Progenitor cell of endocrine pancreas (in vitro differentiated cells): Measurements from ENCODE around the gene DYNLT1. TPM values are rescaled to one million over a fixed set of nuclear protein-coding genes. Genes with fewer than 3 reads are reported as not detected.
A peak's percentile ranks its signal among the peaks of the same experiment; 100 is the strongest.

Experiments
- DNase-seq: peaks from one replicate; pipeline ENCODE4 v3.0.0; 2021; ENCODE audit warnings: low spot score; ENCODE audit not compliant: unreplicated experiment
- H3K27ac Mint-ChIP-seq: 2 replicates; pipeline ENCODE4 v1.8.0; 2021; ENCODE audit warnings: mild to moderate bottlenecking, moderate library complexity, mixed read lengths
- H3K27me3 Mint-ChIP-seq: 2 replicates; pipeline ENCODE4 v1.8.0; 2021; ENCODE audit warnings: mixed read lengths
- H3K36me3 Mint-ChIP-seq: 2 replicates; pipeline ENCODE4 v1.8.0; 2022; ENCODE audit warnings: mixed read lengths; ENCODE audit not compliant: insufficient read depth
- H3K4me1 Mint-ChIP-seq: 2 replicates; pipeline ENCODE4 v1.8.0; 2021; ENCODE audit warnings: low read depth, mixed read lengths
- H3K4me3 Mint-ChIP-seq: 2 replicates; pipeline ENCODE4 v1.8.0; 2021; ENCODE audit warnings: low read depth, mild to moderate bottlenecking, moderate library complexity, mixed read lengths
- H3K9me3 Mint-ChIP-seq: 2 replicates; pipeline ENCODE4 v1.8.0; 2021; ENCODE audit warnings: low read depth, mixed read lengths
- total RNA-seq: library from RNA; stranded (reverse); gene quantifications from 2 replicates; pipeline ENCODE4 v1.2.1, GENCODE V29; 2021
- TF ChIP-seq, protein P1 (sequence below): fragments of 200-600 bp; sonication (generic); IDR thresholded peaks from one replicate; pipeline ENCODE4 v1.5.0; 2021; ENCODE audit warnings: antibody characterized with exemption, mild to moderate bottlenecking; ENCODE audit not compliant: unreplicated experiment

The DYNLT1 gene
- total RNA-seq, 1 donor from 2014 or later = 124 TPM

GRCh38 chr6:158642097-158642601, 2.4 kb downstream of the DYNLT1 start:
- TF ChIP-seq, protein P1, sequence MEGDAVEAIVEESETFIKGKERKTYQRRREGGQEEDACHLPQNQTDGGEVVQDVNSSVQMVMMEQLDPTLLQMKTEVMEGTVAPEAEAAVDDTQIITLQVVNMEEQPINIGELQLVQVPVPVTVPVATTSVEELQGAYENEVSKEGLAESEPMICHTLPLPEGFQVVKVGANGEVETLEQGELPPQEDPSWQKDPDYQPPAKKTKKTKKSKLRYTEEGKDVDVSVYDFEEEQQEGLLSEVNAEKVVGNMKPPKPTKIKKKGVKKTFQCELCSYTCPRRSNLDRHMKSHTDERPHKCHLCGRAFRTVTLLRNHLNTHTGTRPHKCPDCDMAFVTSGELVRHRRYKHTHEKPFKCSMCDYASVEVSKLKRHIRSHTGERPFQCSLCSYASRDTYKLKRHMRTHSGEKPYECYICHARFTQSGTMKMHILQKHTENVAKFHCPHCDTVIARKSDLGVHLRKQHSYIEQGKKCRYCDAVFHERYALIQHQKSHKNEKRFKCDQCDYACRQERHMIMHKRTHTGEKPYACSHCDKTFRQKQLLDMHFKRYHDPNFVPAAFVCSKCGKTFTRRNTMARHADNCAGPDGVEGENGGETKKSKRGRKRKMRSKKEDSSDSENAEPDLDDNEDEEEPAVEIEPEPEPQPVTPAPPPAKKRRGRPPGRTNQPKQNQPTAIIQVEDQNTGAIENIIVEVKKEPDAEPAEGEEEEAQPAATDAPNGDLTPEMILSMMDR = no peak
- Mint-ChIP-seq H3K4me3 (peak overlapping the region; percentile 98), H3K36me3 (peaks cover 7% of the 10 kb centered on the region), H3K4me1 (peaks cover 36% of the 10 kb centered on the region), H3K27ac (no peak overlapping the region), H3K9me3 (no peaks in the 10 kb centered on the region), H3K27me3 (peaks cover 2% of the 10 kb centered on the region)
- no peak for DNase-seq

- H3K4me1 Mint-ChIP-seq = peaks cover 32% of the 10 kb centered on the region
- H3K27ac Mint-ChIP-seq = peak overlapping the region; percentile 81
- no peaks in the 10 kb centered on the region for H3K9me3 Mint-ChIP-seq
These were observed 4.0 kb downstream of the DYNLT1 start for GRCh38 chr6:158640519-158640918.

GRCh38 chr6:158639056-158639455, 5.5 kb downstream of the DYNLT1 start:
- Mint-ChIP-seq H3K4me3 (no peak overlapping the region), H3K27ac (no peak overlapping the region), H3K27me3 (no peaks in the 10 kb centered on the region), H3K9me3 (no peaks in the 10 kb centered on the region), H3K36me3 (peaks cover 15% of the 10 kb centered on the region), H3K4me1 (peaks cover 28% of the 10 kb centered on the region)
- DNase-seq = no peak
- TF ChIP-seq, protein P1 = no peak

More at GRCh38 chr6:158640519-158640918, 4.0 kb downstream of the DYNLT1 start:
- H3K4me3 Mint-ChIP-seq = no peak overlapping the region
- H3K36me3 Mint-ChIP-seq = peaks cover 12% of the 10 kb centered on the region
- DNase-seq = no peak
- TF ChIP-seq, protein P1 = no peak
- H3K27me3 Mint-ChIP-seq = no peaks in the 10 kb centered on the region

- Mint-ChIP-seq H3K9me3 (no peaks in the 10 kb centered on the region), H3K36me3 (peaks cover 16% of the 10 kb centered on the region), H3K27ac (no peak overlapping the region), H3K27me3 (no peaks in the 10 kb centered on the region), H3K4me3 (no peak overlapping the region), H3K4me1 (peaks cover 26% of the 10 kb centered on the region)
- DNase-seq = no peak
- TF ChIP-seq, protein P1 = no peak
These were observed 6.2 kb downstream of the DYNLT1 start for GRCh38 chr6:158638324-158638854.

DNA sequence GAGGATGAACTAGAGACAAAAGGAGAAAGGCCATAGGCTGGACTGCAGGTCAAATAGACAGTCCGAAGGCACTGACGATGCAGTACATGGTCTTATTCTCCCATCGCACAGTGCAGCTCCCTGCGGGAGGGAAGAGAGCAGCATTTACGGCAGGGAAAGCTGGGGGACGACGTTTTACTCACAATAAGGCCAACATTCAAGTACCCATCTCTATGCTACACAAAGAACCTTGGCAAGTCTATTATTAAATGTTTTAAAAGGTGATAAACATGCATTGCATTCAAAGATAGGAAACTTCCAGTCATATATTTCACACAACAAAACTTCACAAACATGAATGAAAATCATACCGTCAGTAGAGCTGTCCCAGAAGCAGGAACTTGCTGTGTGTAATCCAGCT, 7.8 kb downstream of the DYNLT1 start:
- H3K4me3 Mint-ChIP-seq = no peak overlapping the region
- H3K27ac Mint-ChIP-seq = no peak overlapping the region
- no peaks in the 10 kb centered on the region for H3K9me3 Mint-ChIP-seq
- H3K27me3 Mint-ChIP-seq = no peaks in the 10 kb centered on the region
- H3K36me3 Mint-ChIP-seq = peaks cover 19% of the 10 kb centered on the region
- H3K4me1 Mint-ChIP-seq = peaks cover 13% of the 10 kb centered on the region
- TF ChIP-seq, protein P1 = no peak
- no peak for DNase-seq
